DOHH2 (cell line): Measurements from ENCODE around the gene MOB2.

ENCODE experiments used
- H3F3A ChIP-seq: fragments of 200-600 bp; sonication (generic), shearing (Covaris generic); 2 replicates; pipeline ENCODE4 v1.6.0; 2016; ENCODE audit warnings: antibody characterized with exemption, mild to moderate bottlenecking; ENCODE audit not compliant: control insufficient read depth, insufficient read depth
- H3K27ac ChIP-seq: fragments of 200-600 bp; sonication (generic); 2 replicates; pipeline ENCODE4 v1.5.1; 2014; ENCODE audit warnings: low read depth, mild to moderate bottlenecking, low read length, moderate library complexity
- H3K27me3 ChIP-seq: fragments of 200-600 bp; sonication (generic); 2 replicates; pipeline ENCODE4 v1.6.1; 2014; ENCODE audit warnings: mild to moderate bottlenecking, low read length, mixed read lengths; ENCODE audit not compliant: control insufficient read depth
- H3K36me3 ChIP-seq: fragments of 200-600 bp; sonication (generic); 2 replicates; pipeline ENCODE4 v1.6.1; 2014; ENCODE audit warnings: mild to moderate bottlenecking, low read length, moderate library complexity, mixed read lengths; ENCODE audit not compliant: control insufficient read depth
- H3K4me1 ChIP-seq: fragments of 200-600 bp; sonication (generic); 2 replicates; pipeline ENCODE4 v1.6.1; 2014; ENCODE audit warnings: mild to moderate bottlenecking, low read length, mixed read lengths; ENCODE audit not compliant: control insufficient read depth
- H3K4me2 ChIP-seq: fragments of 200-600 bp; sonication (generic); 2 replicates; pipeline ENCODE4 v1.6.0; 2014; ENCODE audit warnings: mild to moderate bottlenecking, low read length, moderate library complexity
- H3K4me3 ChIP-seq: fragments of 200-600 bp; sonication (generic); 2 replicates; pipeline ENCODE4 v1.5.1; 2014; ENCODE audit warnings: mild to moderate bottlenecking, low read length, mixed read lengths
- H3K79me2 ChIP-seq: fragments of 200-600 bp; sonication (generic); 2 replicates; pipeline ENCODE4 v1.6.1; 2014; ENCODE audit warnings: mild to moderate bottlenecking, low read length, mixed read lengths; ENCODE audit not compliant: control insufficient read depth
- H3K9me2 ChIP-seq: fragments of 200-600 bp; sonication (generic); replicated peaks from 2 replicates; pipeline ENCODE4 v1.6.1; 2014; ENCODE audit warnings: mild to moderate bottlenecking, low read length, mixed read lengths; ENCODE audit not compliant: control insufficient read depth
- H3K9me3 ChIP-seq: fragments of 200-600 bp; sonication (generic); 2 replicates; pipeline ENCODE4 v1.6.1; 2014; ENCODE audit warnings: antibody characterized with exemption, low read length, mixed read lengths; ENCODE audit not compliant: control insufficient read depth, insufficient read depth
- H4K20me1 ChIP-seq: fragments of 200-600 bp; sonication (generic); 2 replicates; pipeline ENCODE4 v1.6.0; 2014; ENCODE audit warnings: low read depth, mild to moderate bottlenecking, antibody characterized with exemption, low read length, moderate library complexity; ENCODE audit not compliant: control insufficient read depth, insufficient read depth
- EZH2phosphoT487 ChIP-seq: fragments of 200-600 bp; sonication (generic); IDR thresholded peaks from 2 replicates; pipeline ENCODE4 v1.6.1; 2017; ENCODE audit warnings: borderline replicate concordance, mild to moderate bottlenecking, antibody characterized with exemption, low read length, moderate library complexity, mixed read lengths
- TF ChIP-seq, protein P1 (sequence below): fragments of 200-600 bp; sonication (generic); IDR thresholded peaks from one replicate; pipeline ENCODE4 v1.5.1; 2014; ENCODE audit warnings: antibody characterized with exemption, mild to moderate bottlenecking, low read depth, low read length; ENCODE audit not compliant: poor library complexity, severe bottlenecking

Gene MOB2

DNA sequence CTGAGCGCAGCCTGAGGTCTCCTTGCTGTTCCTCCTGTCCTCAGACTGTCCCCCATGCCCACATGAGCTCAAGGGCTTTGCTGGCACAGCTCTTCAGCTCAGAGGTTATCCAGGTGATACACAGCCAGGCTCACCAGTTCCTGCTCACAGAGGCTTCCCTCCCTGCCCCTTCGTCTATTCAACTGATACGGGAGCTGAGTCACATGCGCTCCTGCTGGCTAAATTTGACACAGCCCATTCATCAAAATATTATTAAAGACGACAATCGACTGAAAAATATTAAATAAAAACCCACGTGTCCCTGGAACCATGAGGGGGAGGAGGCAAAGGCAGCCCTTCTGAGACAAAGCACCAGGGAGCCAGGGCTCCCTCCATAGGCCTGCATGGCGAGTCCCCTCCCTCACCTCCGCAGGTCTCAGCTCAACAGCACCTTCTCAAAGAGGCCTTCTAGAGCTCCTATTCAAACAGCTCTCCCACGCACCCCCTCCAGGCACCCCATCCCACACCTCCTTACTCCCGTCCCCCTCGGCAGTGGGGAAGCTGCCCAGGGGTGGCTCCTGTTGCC lies 45.0 kb upstream of the MOB2 start:
- no peaks in the 10 kb centered on the region for H3K9me2 ChIP-seq
- no peak overlapping the region for H3K27ac ChIP-seq
- no peak overlapping the region for H3K4me3 ChIP-seq
- no peak overlapping the region for H3K4me2 ChIP-seq
- H3K79me2 ChIP-seq: peaks cover 88% of the 10 kb centered on the region
- H4K20me1 ChIP-seq: peaks cover 9% of the 10 kb centered on the region; the same call in 1 of the 2 replicates
- H3K4me1 ChIP-seq: no peaks in the 10 kb centered on the region
- H3K27me3 ChIP-seq: no peaks in the 10 kb centered on the region
- no peaks in the 10 kb centered on the region for H3K36me3 ChIP-seq
- no peaks in the 10 kb centered on the region for H3F3A ChIP-seq
- no peaks in the 10 kb centered on the region for H3K9me3 ChIP-seq
- no peak for TF ChIP-seq EZH2phosphoT487
- TF ChIP-seq, protein P1, sequence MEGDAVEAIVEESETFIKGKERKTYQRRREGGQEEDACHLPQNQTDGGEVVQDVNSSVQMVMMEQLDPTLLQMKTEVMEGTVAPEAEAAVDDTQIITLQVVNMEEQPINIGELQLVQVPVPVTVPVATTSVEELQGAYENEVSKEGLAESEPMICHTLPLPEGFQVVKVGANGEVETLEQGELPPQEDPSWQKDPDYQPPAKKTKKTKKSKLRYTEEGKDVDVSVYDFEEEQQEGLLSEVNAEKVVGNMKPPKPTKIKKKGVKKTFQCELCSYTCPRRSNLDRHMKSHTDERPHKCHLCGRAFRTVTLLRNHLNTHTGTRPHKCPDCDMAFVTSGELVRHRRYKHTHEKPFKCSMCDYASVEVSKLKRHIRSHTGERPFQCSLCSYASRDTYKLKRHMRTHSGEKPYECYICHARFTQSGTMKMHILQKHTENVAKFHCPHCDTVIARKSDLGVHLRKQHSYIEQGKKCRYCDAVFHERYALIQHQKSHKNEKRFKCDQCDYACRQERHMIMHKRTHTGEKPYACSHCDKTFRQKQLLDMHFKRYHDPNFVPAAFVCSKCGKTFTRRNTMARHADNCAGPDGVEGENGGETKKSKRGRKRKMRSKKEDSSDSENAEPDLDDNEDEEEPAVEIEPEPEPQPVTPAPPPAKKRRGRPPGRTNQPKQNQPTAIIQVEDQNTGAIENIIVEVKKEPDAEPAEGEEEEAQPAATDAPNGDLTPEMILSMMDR: no peak

DNA sequence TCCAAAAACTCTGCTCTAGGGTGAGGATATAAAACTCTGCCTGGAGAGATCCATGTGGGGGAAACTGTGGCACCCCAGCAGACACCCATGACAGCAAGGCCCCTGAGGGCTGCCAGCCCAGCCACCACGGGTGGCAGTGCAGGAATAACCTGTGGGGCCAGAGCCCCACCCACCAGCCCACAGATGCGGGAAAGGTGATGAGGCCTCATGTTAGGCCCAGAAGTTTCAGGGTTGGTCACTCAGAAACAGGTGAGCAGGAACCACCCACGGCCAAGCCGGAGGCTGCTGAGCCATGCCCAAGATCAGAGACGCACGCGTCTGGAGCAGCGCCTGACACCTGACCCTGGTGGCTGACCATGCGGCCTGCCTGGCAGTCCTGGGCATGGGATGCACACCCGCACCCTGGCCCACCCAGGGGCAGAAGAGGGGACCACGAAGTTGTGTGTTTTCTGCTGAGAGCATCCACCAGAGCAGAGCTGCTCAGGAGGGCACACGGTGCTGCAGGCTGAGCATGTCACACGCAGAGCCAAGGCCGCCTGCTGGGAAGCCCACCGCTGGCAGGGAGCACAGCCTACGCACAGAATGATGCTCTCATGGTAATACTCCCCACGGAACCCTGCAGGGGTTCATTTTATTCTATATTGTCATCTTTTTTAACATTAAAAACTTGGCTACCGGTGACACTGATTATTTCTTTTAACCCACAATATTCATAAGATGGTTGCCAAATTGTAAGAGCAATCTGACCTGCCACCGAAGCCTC lies 44.3 kb upstream of the MOB2 start:
- TF ChIP-seq EZH2phosphoT487: no peak
- TF ChIP-seq, protein P1: no peak
- H3K4me2 ChIP-seq: no peak overlapping the region
- peaks cover 9% of the 10 kb centered on the region; the same call in 1 of the 2 replicates for H4K20me1 ChIP-seq
- no peak overlapping the region for H3K27ac ChIP-seq
- no peaks in the 10 kb centered on the region for H3K36me3 ChIP-seq
- no peaks in the 10 kb centered on the region for H3K4me1 ChIP-seq
- no peaks in the 10 kb centered on the region for H3K9me2 ChIP-seq
- no peaks in the 10 kb centered on the region for H3K27me3 ChIP-seq
- peaks cover 87% of the 10 kb centered on the region for H3K79me2 ChIP-seq
- no peaks in the 10 kb centered on the region for H3F3A ChIP-seq
- no peak overlapping the region for H3K4me3 ChIP-seq
- H3K9me3 ChIP-seq: no peaks in the 10 kb centered on the region

DNA sequence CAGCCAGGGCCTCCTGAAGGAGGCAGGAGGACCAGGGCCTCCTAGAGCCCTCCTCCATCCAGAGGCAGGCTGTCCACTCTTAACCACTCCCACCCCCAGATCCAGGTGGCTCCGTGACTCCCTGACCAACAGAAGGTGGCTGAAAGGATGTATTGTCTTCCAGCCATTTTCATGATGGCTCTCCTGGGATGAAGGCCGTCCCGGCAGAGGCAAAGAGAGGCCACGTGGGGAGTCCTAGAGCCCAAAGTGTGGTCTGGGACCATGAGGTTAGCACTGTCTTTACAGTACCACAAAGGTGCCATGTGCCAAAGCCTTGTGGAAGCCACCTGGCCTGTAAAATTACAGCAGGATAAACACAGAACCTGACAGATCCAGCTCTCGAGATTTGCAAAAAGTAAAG lies 43.2 kb upstream of the MOB2 start:
- Histone ChIP-seq H3K9me3 (no peaks in the 10 kb centered on the region), H3F3A (no peaks in the 10 kb centered on the region), H3K36me3 (no peaks in the 10 kb centered on the region), H3K27me3 (no peaks in the 10 kb centered on the region), H4K20me1 (peaks cover 11% of the 10 kb centered on the region; the same call in 1 of the 2 replicates), H3K4me3 (no peak overlapping the region), H3K4me2 (no peak overlapping the region), H3K4me1 (no peaks in the 10 kb centered on the region), H3K79me2 (peaks cover 83% of the 10 kb centered on the region), H3K9me2 (no peaks in the 10 kb centered on the region), H3K27ac (no peak overlapping the region)
- TF ChIP-seq EZH2phosphoT487: no peak
- TF ChIP-seq, protein P1: no peak
